GM12892 (cell line): ENCODE measurements around the gene PCYT2.

Experiments used
- POLR2A ChIP-seq: IDR thresholded peaks from 2 replicates; pipeline ENCODE4 v1.6.1; 2011; ENCODE audit warnings: low read depth, low read length, control low read depth
- POLR2AphosphoS5 ChIP-seq: IDR thresholded peaks from 2 replicates; pipeline ENCODE4 v1.6.1; 2011; ENCODE audit warnings: low read depth, low read length, control low read depth

DNA sequence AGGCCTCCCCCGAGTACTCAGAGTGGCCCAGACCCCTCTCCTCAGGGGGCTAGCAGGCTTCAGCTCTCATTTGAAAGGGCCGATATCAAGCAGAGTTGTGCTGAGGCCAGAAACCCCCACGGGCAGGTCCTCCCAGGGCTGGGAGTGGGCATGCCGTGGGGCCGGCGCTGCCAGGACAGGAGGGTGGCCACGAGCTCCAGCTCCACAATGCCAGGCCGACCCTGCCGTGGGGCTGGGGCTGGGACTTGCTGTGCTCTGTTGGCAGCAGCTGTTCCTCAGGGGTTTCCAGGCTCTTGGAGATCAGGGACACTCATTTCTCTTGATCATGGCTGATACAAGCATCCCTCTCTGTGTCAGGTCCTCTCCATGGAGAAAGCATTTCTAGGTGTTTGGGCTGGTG is 12.3 kb downstream of the PCYT2 start:
- TF ChIP-seq POLR2A: no peak
- TF ChIP-seq POLR2AphosphoS5: no peak
